ENCODE data around the gene SLC15A3.

Gene SLC15A3

DNA sequence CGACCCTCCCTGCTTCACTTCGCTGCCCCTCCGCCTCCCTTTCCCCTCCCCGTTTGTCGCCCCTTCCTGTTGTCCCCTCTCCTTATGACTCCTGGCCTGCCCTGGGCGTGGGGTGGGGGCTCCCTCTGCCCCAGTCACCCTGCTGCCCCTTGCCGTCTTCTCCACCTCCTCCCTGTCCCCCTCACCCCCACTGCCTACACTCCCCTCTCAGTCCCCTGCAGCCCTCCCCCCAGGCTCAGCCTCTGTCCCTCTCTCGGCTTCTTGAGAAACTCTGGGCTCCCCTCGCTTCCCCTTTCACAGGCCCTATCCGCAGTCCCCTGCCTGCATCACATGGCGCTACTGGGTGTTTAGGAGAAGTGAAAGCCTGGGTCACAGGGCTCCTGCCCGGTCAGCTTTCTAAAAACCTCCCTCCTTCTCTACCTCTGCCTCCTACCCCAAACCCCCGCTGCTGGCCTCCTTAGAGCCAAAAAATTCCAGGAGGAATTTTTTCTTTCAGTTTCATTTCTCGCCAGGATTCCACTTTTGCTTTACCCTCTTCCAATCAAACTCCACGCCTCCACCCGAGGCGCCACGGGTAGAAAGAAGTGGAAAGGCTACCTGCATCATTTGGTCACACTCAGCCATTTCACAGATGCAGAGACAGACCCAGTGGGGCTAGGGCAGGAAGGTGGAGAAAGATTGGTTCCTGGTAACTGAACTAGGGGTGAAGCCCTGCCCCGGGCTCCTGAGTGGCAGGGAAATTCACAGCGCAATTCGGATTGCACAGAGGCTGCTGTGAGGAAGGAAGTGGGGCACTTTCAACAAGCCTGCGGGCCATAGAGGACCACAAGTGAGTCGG is at the start of gene SLC15A3:
Gene SLC15A3 (minus strand): TSS at position 273 of the 838 bp plus-strand sequence. CDS start 625 bp downstream, outside the sequence.
- DNase-seq (ENCODE audit: low read depth in 2 of 2), result peak; percentile 8 to 14

DNA sequence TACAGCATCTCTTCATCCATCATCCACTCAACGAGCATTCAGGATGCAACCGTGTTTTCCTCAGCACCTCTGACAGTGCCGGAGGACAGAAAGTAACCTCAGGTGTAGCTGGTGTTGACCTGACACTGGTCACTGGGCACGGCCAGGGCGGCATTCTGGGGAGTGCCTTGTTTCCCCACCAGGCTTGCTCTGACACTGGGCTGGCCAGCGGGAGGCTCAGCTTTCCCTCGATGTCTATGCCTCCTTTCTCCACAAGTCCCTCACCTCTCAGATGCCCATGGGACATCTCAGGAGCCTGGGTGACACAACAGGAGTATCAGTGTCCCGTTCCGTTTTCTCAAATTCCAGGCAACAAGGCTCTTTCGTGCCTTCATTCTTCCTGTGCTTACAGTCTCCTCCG is 48.5 kb upstream of the SLC15A3 start:
- no peak for DNase-seq (ENCODE audit: low read depth in 2 of 2)

DNA sequence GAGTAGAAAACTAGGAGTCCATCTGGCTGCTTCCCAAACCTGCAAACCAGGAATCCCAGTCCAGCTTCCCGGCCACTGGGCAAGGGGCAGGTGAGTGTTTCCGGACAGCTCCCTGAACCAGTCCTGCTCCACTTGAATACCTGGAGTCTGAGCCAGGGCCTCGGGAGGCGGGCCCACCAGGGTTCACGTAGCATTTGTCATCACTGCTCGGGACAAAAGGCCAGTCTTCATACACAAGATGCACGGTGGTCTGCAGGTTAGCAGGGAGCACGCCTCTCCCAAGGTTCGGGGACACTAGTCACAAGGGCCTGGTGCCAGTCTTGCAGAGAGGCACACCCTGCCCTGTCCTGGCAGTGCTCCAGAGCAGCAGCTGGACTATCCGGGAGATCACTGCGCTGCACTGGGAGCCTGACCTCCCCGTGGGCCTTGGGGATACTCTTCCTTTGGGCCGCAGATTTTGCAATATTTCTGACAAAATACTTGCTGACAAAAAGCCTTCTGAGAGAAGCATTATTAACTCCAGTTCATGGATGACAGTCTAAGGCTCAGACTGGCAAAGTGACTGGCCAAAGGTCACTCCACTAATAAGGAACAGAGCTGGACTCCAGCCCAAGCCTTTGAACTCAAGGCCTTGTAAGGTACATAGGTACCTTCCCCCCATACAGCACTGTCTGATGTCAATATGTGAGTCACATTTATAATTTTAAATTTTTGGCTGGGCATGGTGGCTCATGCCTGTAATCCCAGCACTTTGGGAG is 44.6 kb upstream of the SLC15A3 start:
- no peak for DNase-seq (ENCODE audit: low read depth in 2 of 2)

DNA sequence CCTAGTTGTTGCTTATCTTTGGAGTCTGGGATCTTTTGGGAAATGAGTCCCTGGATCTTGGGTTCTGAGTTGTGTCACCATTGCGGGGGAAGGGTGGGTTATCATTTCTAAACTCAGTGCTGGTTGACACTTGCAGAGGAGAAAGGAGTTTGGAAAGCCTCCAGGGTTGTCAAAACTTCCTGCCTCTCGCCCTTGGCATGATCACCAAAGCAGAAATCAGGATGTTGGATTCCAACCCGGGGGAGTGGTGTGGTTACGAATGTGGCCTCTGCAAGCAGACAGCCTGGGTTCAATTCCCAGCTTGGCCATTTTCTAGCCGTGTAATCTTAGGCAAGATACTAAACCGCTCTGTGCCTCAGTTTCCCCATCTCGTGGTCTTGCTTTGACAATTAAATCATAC is 43.8 kb upstream of the SLC15A3 start:
- no peak for DNase-seq (ENCODE audit: low read depth in 2 of 2)

DNA sequence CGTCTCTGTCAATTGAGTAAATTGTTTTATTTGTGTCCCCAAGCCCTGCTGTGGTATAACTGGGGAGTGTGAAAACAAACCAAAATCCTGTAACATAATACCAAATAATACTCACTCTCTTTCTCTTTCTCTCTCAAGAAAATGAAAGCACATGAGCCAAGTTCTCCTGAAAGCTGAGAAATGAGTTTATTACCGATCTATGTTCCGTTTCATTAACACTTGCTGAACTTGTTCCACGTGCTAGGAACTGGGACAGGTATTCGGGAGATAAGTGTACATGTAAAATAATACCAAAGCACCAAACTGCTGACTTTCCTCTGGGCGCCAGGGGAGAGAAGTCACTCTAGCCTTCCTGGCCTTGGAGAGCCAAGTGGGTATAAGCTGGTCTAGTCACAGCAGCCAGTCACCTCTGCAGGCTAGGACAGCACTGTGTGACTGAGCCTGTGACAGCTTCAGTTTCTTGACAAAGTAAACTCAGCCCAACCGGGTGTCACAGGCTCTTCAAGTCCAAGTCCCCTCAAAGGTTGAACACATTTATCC is 42.6 kb upstream of the SLC15A3 start:
- no peak for DNase-seq (ENCODE audit: low read depth in 2 of 2)

DNA sequence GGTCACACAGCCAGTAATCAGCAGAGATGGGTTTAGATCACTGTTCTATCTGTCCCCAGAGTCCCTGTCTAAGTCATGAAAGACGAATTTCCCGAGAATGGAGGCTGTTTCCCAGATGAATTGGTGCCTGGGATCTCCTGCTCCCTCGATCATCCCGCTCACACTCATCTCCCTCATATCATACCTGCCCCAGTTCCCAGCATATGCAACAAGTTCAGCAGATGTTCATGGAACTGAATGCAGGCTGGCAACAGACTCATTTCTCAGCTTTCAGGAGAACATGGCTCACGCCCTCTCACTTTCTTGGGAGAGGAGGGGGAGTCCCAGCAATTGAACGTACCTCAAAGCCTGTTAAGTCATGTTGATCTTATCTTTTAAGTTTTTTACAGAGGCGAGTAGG is 41.6 kb upstream of the SLC15A3 start:
- no peak for DNase-seq (ENCODE audit: low read depth in 2 of 2)

DNA sequence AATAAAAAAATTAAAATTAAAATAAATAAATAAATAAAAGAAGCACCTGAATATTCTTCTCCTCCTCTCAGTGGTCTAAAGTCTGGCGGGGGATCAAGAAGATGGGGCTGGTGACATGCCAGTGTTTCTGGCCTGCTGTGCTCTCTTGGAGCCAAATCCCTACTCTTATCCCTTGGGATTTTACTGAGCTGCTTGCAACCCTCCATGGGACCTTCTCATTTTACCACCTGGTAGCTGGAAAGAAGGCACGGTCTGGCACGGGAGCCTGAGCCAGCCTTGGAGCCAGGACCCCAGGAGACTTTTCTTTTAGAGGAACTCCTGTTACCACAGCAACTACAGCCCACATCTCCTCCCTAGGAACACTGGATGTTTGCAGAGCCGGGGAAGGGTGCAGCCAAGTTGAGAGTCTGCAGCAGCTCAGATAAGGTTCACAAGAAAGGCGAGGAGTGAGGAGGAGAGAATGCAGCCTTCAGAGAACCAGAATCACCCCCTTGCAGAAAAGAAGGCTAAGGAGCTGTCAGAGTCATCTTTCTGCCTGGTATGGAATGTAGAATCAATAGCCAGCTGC is 41.0 kb upstream of the SLC15A3 start:
- no peak for DNase-seq (ENCODE audit: low read depth in 2 of 2)

DNA sequence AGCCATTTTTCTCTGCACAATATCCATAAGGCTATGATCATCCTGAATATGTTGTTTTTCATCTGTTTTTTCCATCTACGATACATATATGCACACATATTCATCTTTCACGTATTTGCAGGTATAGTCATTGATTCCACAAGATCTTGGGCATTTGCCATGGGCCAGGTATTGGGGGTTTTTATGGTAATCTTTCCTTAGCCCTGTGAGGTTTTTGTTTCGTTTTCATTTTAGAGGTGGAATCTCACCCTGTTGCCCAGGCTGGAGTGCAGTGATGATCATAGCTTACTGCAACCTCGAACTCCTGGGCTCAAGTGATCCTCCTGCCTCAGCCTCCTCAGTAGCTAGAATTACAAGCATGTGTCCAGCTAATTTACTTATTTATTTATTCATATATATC is 39.5 kb upstream of the SLC15A3 start:
- DNase-seq (ENCODE audit: low read depth in 2 of 2), result no peak

DNA sequence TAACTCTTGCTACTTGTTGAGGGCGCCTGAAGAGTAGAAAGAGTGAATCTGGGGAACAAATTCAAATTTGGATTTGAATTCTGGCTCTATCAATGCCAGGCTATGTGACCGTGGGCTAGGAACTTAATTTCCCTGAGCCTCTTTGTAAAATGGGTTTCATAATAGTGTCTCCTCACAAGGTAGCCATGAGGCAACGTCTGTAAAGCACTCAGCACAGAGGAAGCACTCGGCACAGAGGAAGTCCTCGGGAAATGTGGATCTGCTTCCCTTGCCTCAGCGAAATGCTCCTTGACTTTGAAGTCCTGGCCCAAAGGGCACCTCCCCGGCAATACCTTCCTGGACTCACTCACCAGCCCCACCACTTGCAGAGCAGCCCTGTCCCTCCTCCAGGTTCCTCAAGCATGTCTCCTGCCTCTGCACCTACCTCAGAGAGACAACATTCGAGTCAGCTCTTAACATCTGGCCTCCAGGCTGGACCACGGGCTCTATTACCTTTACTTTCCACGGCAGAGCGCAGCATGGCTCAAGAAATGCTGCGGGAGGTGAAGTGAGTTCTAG is 37.2 kb upstream of the SLC15A3 start:
- no peak for DNase-seq (ENCODE audit: low read depth in 2 of 2)

DNA sequence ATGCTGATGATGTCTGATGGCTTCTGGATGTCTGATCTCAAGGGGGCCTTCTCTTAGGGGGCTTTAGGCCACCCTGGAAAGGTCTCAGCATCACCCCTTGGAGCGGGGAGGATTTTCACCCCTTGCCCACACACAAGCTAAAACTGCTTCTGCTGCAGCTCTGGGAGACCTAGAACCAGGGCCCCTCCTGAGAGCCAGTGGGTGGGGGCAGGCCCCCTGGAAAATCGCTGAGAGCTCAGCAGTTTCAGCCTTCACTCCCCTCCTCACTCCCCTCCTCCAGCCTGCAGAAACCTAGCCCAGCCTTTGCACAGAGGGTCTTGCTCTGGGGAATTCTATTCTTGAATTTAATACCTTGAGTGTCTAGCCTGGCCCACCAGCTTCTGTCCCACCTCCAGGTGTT is 36.7 kb upstream of the SLC15A3 start:
- no peak for DNase-seq (ENCODE audit: low read depth in 2 of 2)

DNA sequence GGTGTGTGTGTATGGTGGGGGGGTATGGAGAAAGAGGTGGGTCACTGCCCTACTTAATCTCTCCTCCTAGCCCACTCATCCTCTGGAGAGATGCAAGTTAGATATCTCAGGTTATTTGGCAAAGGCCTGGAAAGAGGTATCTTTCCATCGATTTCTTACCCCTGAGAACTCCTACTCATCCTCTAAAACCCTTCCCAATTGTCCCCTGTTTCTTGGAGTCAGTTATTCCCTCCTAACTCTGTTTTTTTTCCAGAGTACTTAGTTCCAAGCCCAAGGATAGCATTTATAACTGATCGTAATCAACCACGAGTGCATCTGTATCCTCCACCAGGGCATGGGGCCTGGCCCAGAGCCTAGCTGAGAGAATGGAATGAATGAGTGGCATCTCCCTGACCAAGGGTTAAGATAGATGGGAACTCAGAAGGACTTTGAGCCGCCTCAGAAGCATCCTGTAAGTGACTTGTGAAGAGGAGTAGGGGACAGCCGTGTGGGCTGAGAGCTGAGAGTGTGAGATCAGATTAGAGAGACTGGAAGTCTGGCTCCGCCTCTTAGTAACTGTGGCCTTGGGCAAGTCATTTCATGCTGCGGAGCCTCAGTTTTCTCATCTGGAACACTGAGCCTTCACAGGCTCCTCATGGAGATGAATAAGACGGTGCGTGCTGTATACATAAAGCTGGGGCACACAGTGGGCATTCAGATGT is 35.8 kb upstream of the SLC15A3 start:
- DNase-seq (ENCODE audit: low read depth in 2 of 2), result no peak

DNA sequence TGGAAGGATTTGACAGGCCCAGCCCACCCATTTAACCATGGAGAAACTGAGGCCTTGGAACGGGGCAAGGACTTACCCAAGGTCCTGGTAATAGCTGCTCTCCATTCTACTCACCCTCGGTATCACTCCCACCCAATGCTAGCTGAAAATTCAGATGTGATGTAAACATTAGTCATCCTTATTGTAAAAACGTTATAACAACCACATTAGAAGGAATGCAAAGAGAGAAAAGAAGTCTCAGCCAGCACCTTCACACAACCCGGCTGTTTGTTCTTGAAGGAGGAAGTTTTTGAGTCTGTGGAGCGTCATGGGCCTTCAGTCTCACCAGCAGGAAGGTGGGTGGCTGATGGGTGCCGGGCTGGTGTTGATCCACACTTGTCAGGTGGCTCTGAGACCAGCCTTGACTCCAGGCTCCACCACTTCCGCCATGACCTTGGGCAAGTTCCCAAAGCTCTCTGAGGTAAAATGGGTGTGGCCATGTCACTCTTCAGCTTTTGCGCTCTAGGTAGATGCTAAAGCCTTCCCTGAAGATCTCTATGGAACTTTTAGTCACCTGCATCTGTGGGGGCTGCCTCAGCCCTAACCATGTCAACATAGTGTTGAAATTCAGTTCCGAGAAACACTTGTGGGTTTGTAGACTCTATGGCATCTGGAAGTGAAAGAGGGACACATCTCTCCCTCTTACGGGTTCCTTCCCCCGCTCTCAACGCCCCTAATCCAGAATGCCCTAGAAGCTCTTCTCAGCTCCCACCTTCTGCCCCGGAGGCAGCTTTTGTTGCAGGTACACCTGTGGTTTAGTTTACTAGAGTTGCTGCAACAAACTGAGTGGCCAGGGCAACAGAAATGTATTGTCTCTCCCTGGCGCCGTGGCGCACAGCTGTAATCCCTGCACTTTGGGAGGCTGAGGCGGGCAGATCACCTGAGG is 34.3 kb upstream of the SLC15A3 start:
- DNase-seq (ENCODE audit: low read depth in 2 of 2), result peak in 1 of 2 experiments; percentile 14

DNA sequence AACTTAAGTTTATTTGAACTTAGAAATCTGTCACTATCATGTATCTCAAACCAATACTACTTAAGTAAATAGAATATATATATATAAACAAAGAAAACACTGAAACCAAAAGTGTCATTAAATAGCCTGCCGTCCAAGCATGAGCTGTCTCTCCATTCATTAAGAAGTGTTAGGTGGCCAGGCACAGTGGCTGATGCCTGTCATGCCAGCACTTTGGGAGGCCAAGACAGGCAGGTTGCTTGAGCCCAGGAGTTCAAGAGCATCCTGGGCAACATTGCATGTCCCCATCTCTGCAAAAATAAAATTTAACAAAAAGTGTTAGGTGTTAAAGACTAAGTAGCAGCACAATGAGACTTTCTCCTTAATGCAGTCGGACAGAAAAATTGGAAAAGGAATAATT is 33.5 kb upstream of the SLC15A3 start:
- no peak for DNase-seq (ENCODE audit: low read depth in 2 of 2)

DNA sequence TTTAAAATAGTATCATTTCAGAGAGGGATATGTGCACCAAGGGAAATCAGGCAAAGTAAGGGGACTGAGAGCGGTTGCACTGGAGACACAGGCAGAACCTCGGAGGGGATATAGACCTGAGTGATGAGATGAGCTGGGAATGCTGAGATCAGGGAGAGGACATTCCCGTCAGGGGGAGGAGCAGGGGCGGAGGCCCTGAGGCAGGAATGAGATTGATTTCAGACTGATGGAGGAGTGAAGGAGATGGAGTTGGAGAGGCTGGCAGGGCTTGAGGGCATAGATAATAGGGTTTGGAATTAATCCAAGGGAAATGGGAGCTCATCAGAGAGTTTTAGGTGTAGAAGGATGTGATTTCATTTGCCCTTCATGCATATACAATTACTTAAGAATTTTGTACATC is 32.7 kb upstream of the SLC15A3 start:
- DNase-seq (ENCODE audit: low read depth in 2 of 2), result no peak

DNA sequence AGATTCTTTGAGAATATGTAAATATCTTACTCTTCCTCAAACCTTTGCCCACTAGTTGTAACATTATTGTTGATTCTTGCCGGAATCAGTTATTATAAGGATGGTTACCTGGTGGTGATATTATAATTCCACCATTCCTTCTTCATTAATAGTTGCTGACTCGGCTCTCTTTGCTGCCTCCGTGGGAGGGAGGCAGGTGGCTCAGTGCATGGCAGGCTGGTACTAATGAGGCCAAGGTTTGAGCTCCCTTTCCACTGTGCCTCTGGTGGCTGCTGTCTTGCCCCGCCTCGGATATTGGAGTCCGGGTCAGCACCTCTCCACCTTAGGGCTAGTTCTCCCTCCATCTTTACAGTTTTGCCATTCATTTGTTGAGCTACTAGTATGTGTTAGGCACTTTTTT is 32.2 kb upstream of the SLC15A3 start:
- DNase-seq (ENCODE audit: low read depth in 2 of 2), result no peak

DNA sequence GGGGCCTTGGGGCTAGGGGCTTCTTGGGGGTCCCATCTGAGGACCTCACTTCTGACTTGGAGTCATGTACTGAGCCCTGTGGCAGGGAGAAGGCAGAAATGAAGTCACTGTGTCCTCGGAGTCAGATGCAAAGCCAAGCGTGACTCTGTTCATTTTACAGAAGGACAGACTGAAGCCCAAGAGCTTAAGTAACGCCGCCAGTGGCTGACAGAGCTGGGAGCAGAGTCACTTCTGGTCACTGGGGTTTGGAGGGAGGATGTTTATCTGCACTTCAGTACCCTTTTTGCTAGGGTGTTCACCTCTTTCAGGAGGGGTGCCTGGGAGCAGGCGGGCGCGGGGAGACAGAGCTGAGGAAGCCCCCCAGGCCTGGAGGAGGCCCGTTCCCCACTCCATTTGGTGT is 30.2 kb upstream of the SLC15A3 start:
- DNase-seq (ENCODE audit: low read depth in 2 of 2), result no peak

DNA sequence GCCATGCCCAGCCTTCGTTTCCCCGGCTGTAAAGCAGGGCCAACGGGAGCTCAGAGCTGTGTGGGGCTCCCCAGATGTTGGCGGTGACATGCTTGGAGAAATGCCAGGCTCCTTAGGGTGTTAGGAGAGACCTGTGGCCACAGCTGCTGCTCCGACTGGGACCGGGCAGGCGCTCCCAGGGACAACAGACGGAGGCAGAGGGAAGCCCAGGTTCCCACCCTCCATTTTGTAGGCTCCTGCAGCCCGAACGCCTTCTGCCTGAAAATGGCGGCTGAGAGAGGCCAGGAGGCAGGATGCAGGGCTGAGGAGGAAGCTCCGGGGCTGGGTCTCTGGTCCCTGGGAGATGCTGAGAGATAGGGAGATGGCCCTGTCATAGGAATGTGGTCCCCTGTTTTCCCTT is 29.5 kb upstream of the SLC15A3 start:
- no peak for DNase-seq (ENCODE audit: low read depth in 2 of 2)

DNA sequence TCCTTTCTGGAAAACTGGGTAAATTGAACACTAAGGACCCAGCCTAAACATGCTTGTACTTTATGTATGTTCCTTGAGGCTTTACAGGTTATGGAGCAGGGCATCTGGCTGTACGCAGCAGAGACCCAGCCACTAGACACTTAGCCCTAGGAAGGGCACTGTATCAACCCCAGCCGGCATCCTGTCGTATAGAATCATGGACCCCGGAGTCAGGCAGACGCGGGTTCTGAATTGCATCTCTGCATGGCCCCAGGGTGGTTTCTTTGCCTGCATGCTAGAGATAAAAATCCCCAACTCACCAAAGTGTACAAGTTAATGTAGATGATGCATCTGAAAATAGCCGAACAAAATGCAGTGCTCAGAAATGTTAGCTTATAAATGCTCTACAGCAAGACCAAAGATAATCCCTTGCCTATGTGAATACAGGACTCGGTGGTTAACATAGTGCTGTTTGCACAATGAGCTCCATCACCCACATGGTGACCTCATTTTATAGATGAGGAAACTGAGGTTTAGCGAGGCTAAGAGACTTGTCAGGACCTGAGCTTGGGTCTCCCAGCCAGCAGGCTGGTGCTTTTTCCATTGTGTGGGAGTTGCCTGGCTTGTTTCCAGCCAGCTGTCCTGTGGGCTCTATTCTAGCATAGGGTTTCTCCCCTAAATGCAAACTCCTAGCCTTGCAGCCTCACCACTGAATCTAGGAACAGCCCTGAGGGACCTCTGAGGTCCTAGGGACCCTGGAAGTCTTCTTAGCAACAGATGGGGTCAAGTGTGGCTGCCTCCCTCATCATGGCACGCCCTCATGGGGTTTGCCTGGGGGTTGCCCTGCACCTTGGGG is 26.8 kb upstream of the SLC15A3 start:
- no peak for DNase-seq (ENCODE audit: low read depth in 2 of 2)

DNA sequence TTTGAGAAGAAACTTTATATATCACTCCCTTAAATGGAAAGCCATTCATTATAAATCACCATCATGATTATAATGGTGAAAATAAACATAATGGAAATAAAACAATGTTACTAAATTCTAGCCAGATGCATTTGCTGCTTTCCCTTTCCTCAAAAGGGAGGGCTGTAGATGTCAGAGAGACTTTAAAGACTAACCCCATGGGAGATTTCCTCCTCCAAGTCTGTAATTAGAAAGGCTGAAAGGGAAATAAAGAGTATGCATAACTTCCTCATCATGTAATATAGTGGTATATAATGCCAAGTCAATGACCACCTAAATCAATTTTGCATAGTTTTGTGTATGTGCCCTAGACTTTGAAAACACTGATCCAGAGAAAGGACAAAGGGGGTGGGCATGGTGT is 25.9 kb upstream of the SLC15A3 start:
- DNase-seq (ENCODE audit: low read depth in 2 of 2), result no peak

DNA sequence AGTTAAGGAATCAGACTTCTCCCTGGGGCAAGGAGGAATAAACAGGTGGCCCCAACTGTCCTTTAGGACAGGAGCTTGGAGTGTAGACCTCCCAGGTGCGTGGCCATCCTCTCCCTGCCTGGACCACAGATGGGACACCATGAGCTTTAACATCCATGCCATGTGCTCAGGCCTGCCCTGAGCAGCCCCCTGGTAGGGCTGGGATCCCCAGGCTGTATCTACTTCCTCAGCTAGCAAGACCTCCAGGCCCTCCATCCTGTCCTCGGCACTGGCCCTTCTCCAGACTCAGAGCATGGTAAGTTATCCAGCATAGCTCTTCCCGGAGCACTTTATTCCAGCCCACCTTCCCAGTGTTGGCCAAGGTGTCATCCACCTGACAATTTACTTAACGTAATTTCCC is 25.2 kb upstream of the SLC15A3 start:
- no peak for DNase-seq (ENCODE audit: low read depth in 2 of 2)
